Measurements from ENCODE around the gene FMR1. TPM values are rescaled to one million over a fixed set of nuclear protein-coding genes. Genes with fewer than 3 reads are reported as not detected.

The FMR1 gene
- total RNA-seq, 4 donors from 2014 or later, result 25.9 to 44.5 (median 26.9) TPM

- TF ChIP-seq CTCF (IDR thresholded peaks at IDR 0.05), result no peak
- DNase-seq (ENCODE audit: low spot score) (no peak), ATAC-seq (ENCODE audit: low FRiP score) (no peak)
Measured at GRCh38 chrX:147891896-147892295, 19.8 kb upstream of the FMR1 start.

GRCh38 chrX:147893741-147894140, 18.0 kb upstream of the FMR1 start:
- no peak for TF ChIP-seq CTCF (IDR thresholded peaks at IDR 0.05)
- DNase-seq (ENCODE audit: low spot score), result no peak
- no peak for ATAC-seq (ENCODE audit: low FRiP score)

GRCh38 chrX:147894366-147894963, 17.3 kb upstream of the FMR1 start:
- DNase-seq (ENCODE audit: low spot score) (no peak), ATAC-seq (ENCODE audit: low FRiP score) (peak; percentile 64)
- TF ChIP-seq CTCF (IDR thresholded peaks at IDR 0.05), result no peak

- no peak for TF ChIP-seq CTCF (IDR thresholded peaks at IDR 0.05)
- no peak for DNase-seq (ENCODE audit: low spot score)
Measured at GRCh38 chrX:147897117-147897516, 14.6 kb upstream of the FMR1 start.

GRCh38 chrX:147898951-147899350, 12.8 kb upstream of the FMR1 start:
- ATAC-seq (ENCODE audit: low FRiP score), result no peak

More at GRCh38 chrX:147897117-147897516, 14.6 kb upstream of the FMR1 start:
- no peak for ATAC-seq (ENCODE audit: low FRiP score)

GRCh38 chrX:147899379-147900114, 12.2 kb upstream of the FMR1 start:
- no peak for ATAC-seq (ENCODE audit: low FRiP score)
- no peak for TF ChIP-seq CTCF (IDR thresholded peaks at IDR 0.05)
- no peak for DNase-seq (ENCODE audit: low spot score)

More at GRCh38 chrX:147898951-147899350, 12.8 kb upstream of the FMR1 start:
- no peak for TF ChIP-seq CTCF (IDR thresholded peaks at IDR 0.05)
- DNase-seq (ENCODE audit: low spot score), result no peak

GRCh38 chrX:147900349-147900748, 11.4 kb upstream of the FMR1 start:
- ATAC-seq (ENCODE audit: low FRiP score) (no peak), DNase-seq (ENCODE audit: low spot score) (no peak)
- no peak for TF ChIP-seq CTCF (IDR thresholded peaks at IDR 0.05)

Measured in omental fat pad (tissue), 4 donors.